T-cell (primary cell): Measurements from ENCODE around the gene FGGY. TPM values are rescaled to one million over a fixed set of nuclear protein-coding genes. Genes with fewer than 3 reads are reported as not detected.

Experiments
- ATAC-seq, 4 experiments: fragments of 200-7000 bp in 3 of 4; fragments of 150-1000 bp in 1 of 4; cut with Tn5 transposase; replicated peaks in 1 of 4; 1 replicate in 3 of 4; 2 replicates in 1 of 4; pipeline ENCODE4 v1.10.0; 2021; ENCODE audit warnings: moderate library complexity in 3 of 4, mild to moderate bottlenecking in 2 of 4, moderate number of reproducible peaks in 1 of 4
- CTCF ChIA-PET, 2 donors: fragments of 300-600 bp; sonication (Branson Sonifier 250); formaldehyde crosslinking; loops; one replicate each; lab custom pipeline; 2022; ENCODE audit warnings: antibody characterized with exemption in 2 of 2; lab: Charles Lee
- POLR2A ChIA-PET, 2 donors: fragments of 300-600 bp; sonication (Branson Sonifier 250); formaldehyde crosslinking; loops; one replicate each; lab custom pipeline; 2022; ENCODE audit warnings: antibody characterized with exemption in 2 of 2; lab: Charles Lee
- DNase-seq, 35 experiments: peaks; one replicate each; pipeline versions ENCODE4 v3.0.0 to v3.0.0-alpha.2; 2013 to 2023
- H3K27ac ChIP-seq: one replicate; pipeline ENCODE4 v1.5.1; 2013; ENCODE audit warnings: low read length
- H3K27me3 ChIP-seq, 2 experiments: replicated peaks in 1 of 2; 1 replicate in 1 of 2; 2 replicates in 1 of 2; pipeline versions ENCODE4 v1.6.1 to v1.7.0; 2013; ENCODE audit warnings: low read length in 1 of 2, mixed read lengths in 1 of 2; ENCODE audit not compliant: control insufficient read depth in 2 of 2, insufficient read depth in 2 of 2; ENCODE audit errors: extremely low read depth in 1 of 2
- H3K36me3 ChIP-seq, 2 donors: 1 replicate in 1 of 2; 2 replicates in 1 of 2; pipeline versions ENCODE4 v1.6.1 to v1.7.0; 2013; ENCODE audit warnings: low read length in 1 of 2; ENCODE audit not compliant: control insufficient read depth in 2 of 2, insufficient read depth in 1 of 2; ENCODE audit errors: extremely low read depth in 1 of 2
- H3K4me1 ChIP-seq, 2 experiments: 1 replicate in 1 of 2; 2 replicates in 1 of 2; pipeline versions ENCODE4 v1.6.1 to v1.7.0; 2013; ENCODE audit warnings: low read length in 2 of 2, mixed read lengths in 1 of 2; ENCODE audit not compliant: insufficient read depth in 2 of 2, control insufficient read depth in 1 of 2; ENCODE audit errors: extremely low read depth in 1 of 2
- H3K4me3 ChIP-seq, 2 donors: 1 replicate in 1 of 2; 2 replicates in 1 of 2; pipeline versions ENCODE4 v1.5.1 to v1.7.0; 2013; ENCODE audit warnings: mild to moderate bottlenecking in 2 of 2, low read length in 1 of 2, moderate library complexity in 1 of 2; ENCODE audit not compliant: control insufficient read depth in 1 of 2; ENCODE audit errors: extremely low read depth in 1 of 2
- H3K9me3 ChIP-seq: 2 replicates; pipeline ENCODE4 v1.7.0; 2013
- H3K27ac Mint-ChIP-seq, 2 donors: one replicate each; pipeline ENCODE4 v1.8.0; 2020 to 2021; ENCODE audit warnings: mild to moderate bottlenecking in 2 of 2, mixed read lengths in 2 of 2
- H3K27me3 Mint-ChIP-seq, 2 donors: one replicate each; pipeline ENCODE4 v1.8.0; 2021 to 2022; ENCODE audit warnings: mixed read lengths in 2 of 2
- H3K36me3 Mint-ChIP-seq: one replicate; pipeline ENCODE4 v1.8.0; 2021; ENCODE audit warnings: mixed read lengths
- H3K4me1 Mint-ChIP-seq, 3 donors: one replicate each; pipeline ENCODE4 v1.8.0; 2020 to 2022; ENCODE audit warnings: mixed read lengths in 3 of 3, mild to moderate bottlenecking in 1 of 3
- H3K4me3 Mint-ChIP-seq, 3 donors: one replicate each; pipeline ENCODE4 v1.8.0; 2020 to 2022; ENCODE audit warnings: mild to moderate bottlenecking in 3 of 3, mixed read lengths in 3 of 3, moderate library complexity in 3 of 3
- H3K9me3 Mint-ChIP-seq, 3 donors: one replicate each; pipeline ENCODE4 v1.8.0; 2020 to 2022; ENCODE audit warnings: mixed read lengths in 3 of 3
- WGBS: methylation state at CpG from one replicate; pipeline ENCODE4 v1.1.5; 2013; ENCODE audit warnings: missing lambda C conversion rate; ENCODE audit not compliant: insufficient coverage; 5-methylcytosine and 5-hydroxymethylcytosine counted together
- total RNA-seq, 35 experiments: library from RNA in 6 of 35; stranded (reverse) in 6 of 35; fragments of 120-200 nt in 1 of 35; gene quantifications; one replicate each; pipeline versions ENCODE4 v1.2.1 to v1.2.4 and lab custom pipeline; 2013 to 2026

Gene FGGY
- total RNA-seq, 5 donors from 2014 or later (not counting 1 experiment from before 2014, with no cell fraction given) = 7.8 to 21.7 (median 12.6) TPM

DNA sequence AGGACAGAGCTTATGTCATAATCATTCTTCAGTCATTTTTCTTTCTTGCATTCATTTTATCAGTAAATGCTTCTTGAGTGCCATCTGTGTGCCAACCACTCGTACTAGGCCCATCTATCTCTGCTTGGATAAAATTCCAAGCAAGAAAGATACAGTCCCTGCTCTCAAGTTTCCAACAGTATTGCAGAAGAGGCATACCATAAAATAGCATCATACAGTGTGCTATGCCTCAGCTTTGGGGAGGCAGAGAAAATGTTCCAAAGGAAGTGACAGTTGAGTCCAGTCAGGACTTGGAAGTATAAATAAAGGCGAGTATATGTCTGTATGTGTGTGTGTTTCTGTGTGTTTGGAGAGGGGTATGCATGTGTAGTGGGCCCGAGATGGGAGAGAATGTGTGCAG, 404.5 kb downstream of the FGGY start:
- Mint-ChIP-seq H3K36me3 (no peaks in the 10 kb centered on the region), H3K27me3 (no peaks in the 10 kb centered on the region), H3K4me3 (no peak overlapping the region), H3K27ac (no peak overlapping the region), H3K4me1 (peaks cover 19 to 26% (median 24%) of the 10 kb centered on the region in 3 donors), H3K9me3 (no peaks in the 10 kb centered on the region)
- 88% methylated on average over 2 of the region's 3 CpGs for WGBS
- ChIA-PET CTCF (interaction anchor here (0.6 to 5.9 kb wide), 3 partner anchors 8 to 961 kb away, joined by 4 to 63 read pairs (median 4); no protein-coding TSS in a partner anchor), POLR2A (interaction anchor here in 1 of 2 donors (0.5 to 0.6 kb wide), 2 partner anchors 916 to 959 kb away, joined by 4 to 7 read pairs; no protein-coding TSS in a partner anchor)
- no peak overlapping the region for H3K4me3 ChIP-seq
- ATAC-seq (no peak), DNase-seq (no peak)
- H3K27me3 ChIP-seq = no peaks in the 10 kb centered on the region
- peaks cover 0 to 10% of the 10 kb centered on the region in 2 experiments for H3K4me1 ChIP-seq
- H3K27ac ChIP-seq = no peak overlapping the region
- no peaks in the 10 kb centered on the region for H3K9me3 ChIP-seq
- no peaks in the 10 kb centered on the region for H3K36me3 ChIP-seq

DNA sequence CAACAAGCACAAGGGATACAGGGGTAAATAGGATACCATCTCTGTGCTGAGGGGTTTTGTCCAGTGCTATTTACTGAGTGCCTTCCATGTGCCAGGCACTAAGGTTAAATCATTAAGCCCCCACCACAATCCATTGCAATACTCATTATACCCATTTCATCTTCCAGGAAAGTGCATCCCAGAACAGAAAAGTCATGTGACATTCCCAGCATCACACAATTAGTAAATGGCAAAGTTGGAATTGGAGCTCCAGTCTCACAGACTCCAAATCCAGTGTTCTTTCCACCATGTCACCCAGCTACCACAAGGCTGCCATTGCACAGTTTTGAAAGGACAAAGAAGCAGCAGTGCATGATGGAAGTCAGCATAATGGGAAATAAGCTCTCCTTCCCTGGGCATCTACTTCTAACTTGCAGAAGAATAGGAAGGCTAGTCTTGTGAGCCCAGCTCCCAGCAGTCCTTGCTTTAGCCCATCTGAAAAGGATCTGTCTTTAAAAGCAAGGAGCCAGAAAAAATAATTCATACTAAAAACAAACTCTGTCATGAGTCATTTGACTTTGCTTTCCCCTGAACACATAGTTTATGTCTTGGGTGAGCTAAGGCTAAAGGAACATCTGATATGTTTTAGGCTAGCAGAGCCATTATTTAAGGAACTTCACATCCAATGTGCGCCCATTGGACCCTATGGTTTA, 406.5 kb downstream of the FGGY start:
- no peaks in the 10 kb centered on the region for H3K9me3 Mint-ChIP-seq
- ChIA-PET CTCF (interaction anchor here in 1 of 2 donors (0.6 kb wide), 2 partner anchors 14 to 18 kb away, joined by 3 to 4 read pairs; no protein-coding TSS in a partner anchor), POLR2A (no interaction called here)

DNA sequence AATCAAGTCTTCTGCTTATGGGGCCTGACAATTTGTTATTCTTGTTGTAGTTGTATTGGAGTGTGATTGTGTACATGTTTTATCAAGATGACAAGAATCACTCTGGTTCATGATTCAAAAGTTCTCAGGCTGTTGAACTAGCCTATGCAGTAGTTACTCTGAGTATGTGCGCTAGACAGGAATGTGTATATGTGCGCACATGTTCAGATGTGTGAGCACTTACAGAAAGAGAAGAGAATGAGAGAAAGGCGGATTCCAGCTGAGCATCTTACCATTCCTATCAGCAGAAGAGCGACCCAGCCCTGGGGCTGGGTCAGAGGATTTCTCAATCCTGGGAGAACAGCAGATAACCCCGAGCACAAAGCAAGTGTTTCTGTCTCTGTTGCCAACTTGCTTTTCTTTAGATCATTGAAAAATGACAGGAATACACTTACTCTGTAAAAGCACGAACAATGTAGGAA, 407.1 kb downstream of the FGGY start:
- H3K4me1 Mint-ChIP-seq = peaks cover 2 to 5% (median 2%) of the 10 kb centered on the region in 3 donors
- no peaks in the 10 kb centered on the region for H3K4me1 ChIP-seq
- WGBS = no CpG with 5 or more reads among the region's 6 CpGs
- H3K36me3 ChIP-seq = no peaks in the 10 kb centered on the region
- no peak for DNase-seq
- no peak overlapping the region for H3K27ac Mint-ChIP-seq
- no peak for ATAC-seq
- POLR2A ChIA-PET = no interaction called here
- no peak overlapping the region for H3K4me3 ChIP-seq
- CTCF ChIA-PET = interaction anchor here in 1 of 2 donors (0.6 kb wide), 1 partner anchor 18 kb away, joined by 4 read pairs; no protein-coding TSS in a partner anchor
- H3K27me3 ChIP-seq = no peaks in the 10 kb centered on the region
- no peaks in the 10 kb centered on the region for H3K9me3 Mint-ChIP-seq
- H3K4me3 Mint-ChIP-seq = no peak overlapping the region
- no peak overlapping the region for H3K27ac ChIP-seq
- no peaks in the 10 kb centered on the region for H3K9me3 ChIP-seq
- no peaks in the 10 kb centered on the region for H3K36me3 Mint-ChIP-seq
- no peaks in the 10 kb centered on the region for H3K27me3 Mint-ChIP-seq

More for the DNA sequence above, 406.5 kb downstream of the FGGY start:
- H3K9me3 ChIP-seq = no peaks in the 10 kb centered on the region
- Mint-ChIP-seq H3K4me3 (no peak overlapping the region), H3K4me1 (peaks cover 2 to 9% (median 5%) of the 10 kb centered on the region in 3 donors), H3K36me3 (no peaks in the 10 kb centered on the region), H3K27me3 (no peaks in the 10 kb centered on the region), H3K27ac (no peak overlapping the region)
- no peak for DNase-seq
- no peaks in the 10 kb centered on the region for H3K4me1 ChIP-seq
- no peaks in the 10 kb centered on the region for H3K36me3 ChIP-seq
- no peak for ATAC-seq
- no peak overlapping the region for H3K27ac ChIP-seq
- 100% methylated on average over 1 of the region's 1 CpG for WGBS
- H3K27me3 ChIP-seq = no peaks in the 10 kb centered on the region
- H3K4me3 ChIP-seq = no peak overlapping the region

DNA sequence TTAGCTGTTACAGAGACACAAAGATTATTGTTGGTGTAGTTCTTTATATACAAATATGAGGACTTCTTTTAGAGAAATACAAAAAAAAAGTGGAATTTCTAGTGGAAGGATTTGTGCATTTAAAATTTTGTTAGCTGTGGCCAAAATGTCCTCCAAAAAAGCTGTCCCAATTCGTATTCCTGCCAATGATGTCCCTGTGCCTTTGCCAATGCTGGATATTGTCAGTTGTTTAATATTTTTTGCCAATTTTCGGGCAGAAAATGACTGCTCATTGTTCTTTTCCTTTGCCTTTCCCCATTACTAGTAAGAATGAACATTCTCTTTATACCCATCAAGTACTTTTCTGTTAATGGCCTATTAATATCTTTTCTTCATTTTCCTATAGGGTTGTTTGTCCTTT, 407.8 kb downstream of the FGGY start:
- Mint-ChIP-seq H3K36me3 (no peaks in the 10 kb centered on the region), H3K4me3 (no peak overlapping the region), H3K27ac (no peak overlapping the region), H3K27me3 (no peaks in the 10 kb centered on the region), H3K9me3 (no peaks in the 10 kb centered on the region), H3K4me1 (no peaks in the 10 kb centered on the region)
- DNase-seq (no peak), ATAC-seq (no peak)
- Histone ChIP-seq H3K27ac (no peak overlapping the region), H3K4me3 (no peak overlapping the region), H3K4me1 (no peaks in the 10 kb centered on the region), H3K9me3 (no peaks in the 10 kb centered on the region), H3K36me3 (no peaks in the 10 kb centered on the region), H3K27me3 (no peaks in the 10 kb centered on the region)
- POLR2A ChIA-PET = no interaction called here
- CTCF ChIA-PET = no interaction called here
- WGBS = no CpG with 5 or more reads among the region's 2 CpGs

DNA sequence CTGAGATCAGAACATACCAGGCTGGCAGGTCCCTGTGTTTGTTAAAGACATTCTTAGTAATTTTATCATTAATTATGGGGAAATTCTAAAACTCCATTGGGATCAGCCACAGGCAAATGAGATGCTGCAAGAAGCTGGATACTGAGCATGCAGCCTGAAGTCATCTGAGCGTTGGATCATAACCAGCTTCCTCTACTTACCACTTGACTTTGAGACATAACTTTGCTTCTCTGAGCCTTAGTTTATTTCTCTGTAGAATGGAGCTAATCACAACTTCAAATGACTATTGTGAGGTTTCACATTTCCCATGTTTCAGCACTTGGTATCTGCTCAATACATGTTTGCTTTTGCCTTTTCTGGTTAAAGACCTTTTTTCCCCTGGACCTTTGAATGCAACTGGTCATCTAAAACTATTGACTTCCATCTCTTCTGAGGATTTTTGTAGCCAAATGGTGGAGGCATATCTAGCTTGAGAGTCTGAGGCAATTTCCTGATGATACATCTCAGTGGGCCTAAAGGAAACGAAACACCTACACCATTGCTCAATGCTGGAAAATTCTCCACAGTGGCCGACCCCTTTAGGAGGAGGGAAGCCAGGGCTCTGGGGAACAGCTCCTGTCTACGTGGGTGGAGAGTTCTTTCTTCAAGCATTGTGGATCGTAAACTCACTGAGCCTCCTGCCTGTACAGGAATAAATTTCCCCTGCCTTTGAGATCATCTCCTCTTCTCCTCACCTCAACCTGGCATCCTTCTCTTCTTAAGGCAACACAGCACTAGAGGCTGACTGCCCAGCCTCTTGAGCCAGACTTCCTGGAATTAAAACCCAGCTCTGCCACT, 408.8 kb downstream of the FGGY start:
- POLR2A ChIA-PET = no interaction called here
- ATAC-seq = no peak
- no peaks in the 10 kb centered on the region for H3K36me3 ChIP-seq
- CTCF ChIA-PET = interaction anchor here in 1 of 2 donors (0.7 to 0.8 kb wide), 2 partner anchors 965 to 985 kb away, joined by 3 read pairs; no protein-coding TSS in a partner anchor
- WGBS = no CpG with 5 or more reads among the region's 5 CpGs
- Mint-ChIP-seq H3K9me3 (peaks cover 0 to 5% (median 3%) of the 10 kb centered on the region in 3 donors), H3K4me3 (no peak overlapping the region), H3K36me3 (no peaks in the 10 kb centered on the region), H3K27me3 (no peaks in the 10 kb centered on the region), H3K4me1 (no peaks in the 10 kb centered on the region), H3K27ac (no peak overlapping the region)
- DNase-seq = no peak
- H3K4me3 ChIP-seq = no peak overlapping the region
- no peaks in the 10 kb centered on the region for H3K4me1 ChIP-seq
- H3K27me3 ChIP-seq = no peaks in the 10 kb centered on the region
- no peaks in the 10 kb centered on the region for H3K9me3 ChIP-seq
- H3K27ac ChIP-seq = no peak overlapping the region

DNA sequence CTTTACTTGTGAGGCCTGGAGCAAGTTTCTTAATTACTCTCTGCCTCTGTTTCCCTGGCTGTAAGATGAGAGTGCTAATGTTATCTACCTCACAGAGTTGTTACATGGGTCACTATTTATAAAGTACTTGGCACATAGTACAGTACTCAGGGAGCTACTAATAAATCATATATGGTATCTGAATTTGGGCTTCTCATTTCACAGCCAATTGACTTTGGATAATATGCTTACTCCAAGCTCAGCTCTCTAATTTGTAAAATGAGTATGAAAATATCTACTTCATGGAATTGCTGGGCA, 409.4 kb downstream of the FGGY start:
- no peak for ATAC-seq
- Histone ChIP-seq H3K9me3 (no peaks in the 10 kb centered on the region), H3K4me1 (no peaks in the 10 kb centered on the region), H3K27me3 (no peaks in the 10 kb centered on the region), H3K4me3 (no peak overlapping the region), H3K27ac (no peak overlapping the region), H3K36me3 (no peaks in the 10 kb centered on the region)
- peaks cover 0 to 5% (median 3%) of the 10 kb centered on the region in 3 donors for H3K9me3 Mint-ChIP-seq
- H3K27ac Mint-ChIP-seq = no peak overlapping the region
- H3K4me1 Mint-ChIP-seq = no peaks in the 10 kb centered on the region
- ChIA-PET CTCF (interaction anchor here in 1 of 2 donors (0.7 to 0.8 kb wide), 2 partner anchors 966 to 985 kb away, joined by 3 read pairs; no protein-coding TSS in a partner anchor), POLR2A (no interaction called here)
- no peak overlapping the region for H3K4me3 Mint-ChIP-seq
- H3K36me3 Mint-ChIP-seq = no peaks in the 10 kb centered on the region
- H3K27me3 Mint-ChIP-seq = no peaks in the 10 kb centered on the region
- no peak for DNase-seq
